ENCODE data around the gene ZNF320.
"Not testable (repeated sequence)": the region's sequence is repeated elsewhere in the genome, so short reads cannot be mapped to it uniquely, and the experiment has no call there.

Gene ZNF320

GRCh38 chr19:52923778-52924593, 26.6 kb upstream of the ZNF320 start:
- peak; percentile 51 for DNase-seq
- in situ Hi-C loops (cut with MboI; ENCODE audit: low pct_unique_long_range_greater_than_20kb, low sequenced_read_pairs), result no loop called here

- in situ Hi-C loops (cut with MboI; ENCODE audit: low pct_unique_long_range_greater_than_20kb, low sequenced_read_pairs), result no loop called here
- peak; percentile 73 for DNase-seq
Measured at GRCh38 chr19:52922841-52923777, 25.7 kb upstream of the ZNF320 start, which contains the start of gene ZNF888. TSS of gene ZNF888 (minus strand) at chr19:52923428. CDS start at chr19:52917873, 5,555 bp downstream.

- no peak for DNase-seq
- in situ Hi-C loops (cut with MboI; ENCODE audit: low pct_unique_long_range_greater_than_20kb, low sequenced_read_pairs), result no loop called here
Measured at GRCh38 chr19:52917531-52917930, 20.1 kb upstream of the ZNF320 start.

DNA sequence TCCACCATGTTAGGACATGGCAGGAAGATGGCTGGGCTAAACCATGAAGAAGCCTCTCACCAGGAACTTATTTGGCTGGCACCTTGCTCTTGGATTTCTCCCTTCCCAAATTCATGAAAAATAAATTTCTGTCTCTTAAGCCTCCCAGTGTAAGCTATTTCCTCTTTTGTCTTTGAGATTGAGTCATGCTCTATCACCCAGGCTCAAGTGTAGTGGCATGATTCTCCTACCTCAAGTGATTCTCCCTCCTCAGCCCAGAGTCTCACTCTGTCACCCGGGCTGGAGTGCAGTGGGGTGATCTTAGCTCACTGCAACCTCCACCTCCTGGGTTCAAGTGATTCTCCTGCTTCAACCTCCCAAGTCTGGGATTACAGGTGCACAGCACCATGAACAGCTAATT, 13.2 kb upstream of the ZNF320 start:
- in situ Hi-C loops (cut with MboI; ENCODE audit: low pct_unique_long_range_greater_than_20kb, low sequenced_read_pairs), result no loop called here
- DNase-seq, result peak; percentile 10

- in situ Hi-C loops (cut with MboI; ENCODE audit: low pct_unique_long_range_greater_than_20kb, low sequenced_read_pairs); DNase-seq: not testable (repeated sequence)
Measured at GRCh38 chr19:52904052-52904780, 6.8 kb upstream of the ZNF320 start.

- in situ Hi-C loops (cut with MboI; ENCODE audit: low pct_unique_long_range_greater_than_20kb, low sequenced_read_pairs), result no loop called here
- DNase-seq, result no peak
Measured at GRCh38 chr19:52901842-52902241, 4.4 kb upstream of the ZNF320 start.

GRCh38 chr19:52898596-52898995, 1.2 kb upstream of the ZNF320 start:
- DNase-seq; in situ Hi-C loops (cut with MboI; ENCODE audit: low pct_unique_long_range_greater_than_20kb, low sequenced_read_pairs): not testable (repeated sequence)

GRCh38 chr19:52898101-52898500, 666 bp upstream of the ZNF320 start:
- DNase-seq, result no peak

DNA sequence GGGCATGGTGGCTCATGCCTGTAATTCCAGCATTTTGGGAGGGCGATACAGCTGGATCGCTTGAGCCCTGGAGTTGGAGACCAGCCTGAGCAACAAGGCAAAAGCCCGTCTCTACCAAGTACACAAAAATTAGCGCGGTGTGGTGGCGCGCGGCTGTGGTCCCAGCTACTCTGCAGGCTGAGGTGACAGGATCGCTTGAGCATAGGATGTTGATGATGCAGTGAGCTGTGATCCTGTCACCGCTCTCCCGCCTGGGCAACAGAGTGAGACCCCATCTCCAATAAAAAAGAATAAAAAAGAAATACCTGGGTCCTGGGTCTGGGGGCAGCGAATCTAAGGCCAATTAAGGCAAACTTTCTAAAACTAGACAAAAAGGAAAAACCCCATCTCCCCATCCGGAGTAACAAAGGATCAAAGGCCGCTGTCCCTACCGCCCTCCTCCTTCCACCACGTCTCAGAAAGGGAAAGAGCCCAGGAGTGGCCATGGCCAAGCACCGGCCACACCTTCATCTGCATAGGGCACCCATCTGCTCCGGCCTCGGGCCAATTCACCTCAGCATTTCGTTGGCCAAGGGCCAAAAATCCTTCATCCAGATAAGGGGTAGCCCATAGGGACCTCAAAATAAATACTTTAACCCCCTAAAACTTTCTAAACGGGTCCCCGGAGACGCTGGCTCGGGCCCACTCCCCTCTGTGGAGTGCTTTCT, 851 bp downstream of the ZNF320 start:
- in situ Hi-C loops (cut with MboI; ENCODE audit: low pct_unique_long_range_greater_than_20kb, low sequenced_read_pairs), result no loop called here
- DNase-seq, result no peak

More at GRCh38 chr19:52898101-52898500, 666 bp upstream of the ZNF320 start:
- in situ Hi-C loops (cut with MboI; ENCODE audit: low pct_unique_long_range_greater_than_20kb, low sequenced_read_pairs), result no loop called here

GRCh38 chr19:52891336-52891735, 6.1 kb downstream of the ZNF320 start:
- in situ Hi-C loops (cut with MboI; ENCODE audit: low pct_unique_long_range_greater_than_20kb, low sequenced_read_pairs), result no loop called here
- DNase-seq, result no peak

- in situ Hi-C loops (cut with MboI; ENCODE audit: low pct_unique_long_range_greater_than_20kb, low sequenced_read_pairs), result no loop called here
Measured at GRCh38 chr19:52889931-52890330, 7.5 kb downstream of the ZNF320 start.

DNA sequence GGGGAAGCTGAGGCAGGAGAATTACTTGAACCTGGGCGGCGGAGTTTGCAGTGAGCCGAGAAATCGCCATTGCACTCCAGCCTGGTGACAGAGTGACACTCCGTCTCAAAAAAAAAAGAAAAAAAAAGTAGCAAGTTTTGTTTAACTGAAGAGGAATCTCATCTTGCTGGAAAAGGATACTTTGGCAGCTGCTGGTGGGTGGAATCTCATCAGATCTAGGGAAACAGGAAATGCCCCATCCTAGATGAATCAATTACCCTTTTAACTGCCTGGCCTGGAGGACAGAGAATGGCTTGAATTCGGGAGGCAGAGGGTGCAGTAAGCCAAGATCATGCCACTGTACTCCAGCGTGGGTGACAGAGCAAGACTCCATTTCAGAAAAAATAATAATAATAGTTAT, 8.4 kb downstream of the ZNF320 start:
- in situ Hi-C loops (cut with MboI; ENCODE audit: low pct_unique_long_range_greater_than_20kb, low sequenced_read_pairs), result no loop called here
- DNase-seq, result no peak

More at GRCh38 chr19:52889931-52890330, 7.5 kb downstream of the ZNF320 start:
- DNase-seq, result no peak

DNA sequence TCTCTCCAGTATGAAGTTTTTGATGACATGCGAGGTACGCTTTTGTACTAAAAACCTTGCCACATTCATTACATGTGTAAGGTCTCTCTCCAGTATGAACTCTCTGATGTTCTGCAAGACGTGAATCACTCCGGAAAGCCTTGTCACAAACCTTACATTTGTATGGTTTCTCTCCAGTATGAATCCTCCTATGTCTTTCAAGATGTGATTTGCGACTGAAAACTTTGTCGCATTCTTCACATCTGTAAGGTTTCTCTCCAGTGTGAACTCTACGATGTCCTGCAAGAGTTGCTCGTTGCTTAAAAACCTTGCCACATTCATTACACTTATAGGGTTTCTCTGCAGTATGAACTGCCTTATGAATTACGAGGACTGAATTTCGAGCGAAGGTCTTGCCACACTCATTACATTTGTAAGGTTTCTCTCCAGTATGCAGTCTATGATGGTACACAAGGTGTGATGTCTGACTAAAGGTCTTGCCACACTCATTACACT, 16.5 kb downstream of the ZNF320 start:
- DNase-seq, result no peak
- in situ Hi-C loops (cut with MboI; ENCODE audit: low pct_unique_long_range_greater_than_20kb, low sequenced_read_pairs), result no loop called here

- DNase-seq; in situ Hi-C loops (cut with MboI; ENCODE audit: low pct_unique_long_range_greater_than_20kb, low sequenced_read_pairs): not testable (repeated sequence)
Measured at GRCh38 chr19:52872996-52873395, 24.4 kb downstream of the ZNF320 start.

GRCh38 chr19:52871466-52871865, 26.0 kb downstream of the ZNF320 start:
- no peak for DNase-seq
- in situ Hi-C loops (cut with MboI; ENCODE audit: low pct_unique_long_range_greater_than_20kb, low sequenced_read_pairs), result no loop called here

DNA sequence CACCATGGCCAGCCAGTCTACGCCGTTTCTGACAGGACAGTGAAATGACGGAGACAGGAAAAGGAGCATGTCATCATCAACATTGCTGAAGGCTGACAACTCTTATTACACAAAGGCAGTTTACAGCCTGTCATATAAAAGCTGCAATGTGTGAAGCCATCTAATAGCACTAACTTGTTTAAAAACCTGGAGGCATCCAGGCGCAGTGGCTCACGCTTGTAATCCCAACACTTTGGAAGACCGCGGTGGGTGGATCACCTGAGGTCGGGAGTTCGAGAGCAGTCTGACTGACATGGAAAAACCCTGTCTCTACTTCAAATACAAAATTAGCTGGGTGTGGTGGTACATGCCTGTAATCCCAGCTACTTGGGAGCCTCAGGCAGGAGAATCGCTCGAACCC, 29.4 kb downstream of the ZNF320 start:
- DNase-seq; in situ Hi-C loops (cut with MboI; ENCODE audit: low pct_unique_long_range_greater_than_20kb, low sequenced_read_pairs): not testable (repeated sequence)

GRCh38 chr19:52857378-52858191, 39.9 kb downstream of the ZNF320 start, which contains the start of gene ZNF468:
TSS of gene ZNF468 (minus strand) at chr19:52857619. CDS start at chr19:52854272, 3,347 bp downstream.
- in situ Hi-C loops (cut with MboI; ENCODE audit: low pct_unique_long_range_greater_than_20kb, low sequenced_read_pairs), result not testable (repeated sequence)
- peak; percentile 49 for DNase-seq
